HG03460 (cell line): ENCODE data around the gene SPAG9.

Experiments used
- ATAC-seq: cut with Tn5 transposase; IDR thresholded peaks from one replicate; pipeline ENCODE4 v1.9.1; 2021; ENCODE audit not compliant: unreplicated experiment

SPAG9 gene

GRCh38 chr17:50920041-50920410, 200.6 kb downstream of the SPAG9 start:
- no peak for ATAC-seq

GRCh38 chr17:50919321-50920040, 201.2 kb downstream of the SPAG9 start:
- no peak for ATAC-seq

- ATAC-seq: no peak
Observed at GRCh38 chr17:50918933-50919296, 201.8 kb downstream of the SPAG9 start.

DNA sequence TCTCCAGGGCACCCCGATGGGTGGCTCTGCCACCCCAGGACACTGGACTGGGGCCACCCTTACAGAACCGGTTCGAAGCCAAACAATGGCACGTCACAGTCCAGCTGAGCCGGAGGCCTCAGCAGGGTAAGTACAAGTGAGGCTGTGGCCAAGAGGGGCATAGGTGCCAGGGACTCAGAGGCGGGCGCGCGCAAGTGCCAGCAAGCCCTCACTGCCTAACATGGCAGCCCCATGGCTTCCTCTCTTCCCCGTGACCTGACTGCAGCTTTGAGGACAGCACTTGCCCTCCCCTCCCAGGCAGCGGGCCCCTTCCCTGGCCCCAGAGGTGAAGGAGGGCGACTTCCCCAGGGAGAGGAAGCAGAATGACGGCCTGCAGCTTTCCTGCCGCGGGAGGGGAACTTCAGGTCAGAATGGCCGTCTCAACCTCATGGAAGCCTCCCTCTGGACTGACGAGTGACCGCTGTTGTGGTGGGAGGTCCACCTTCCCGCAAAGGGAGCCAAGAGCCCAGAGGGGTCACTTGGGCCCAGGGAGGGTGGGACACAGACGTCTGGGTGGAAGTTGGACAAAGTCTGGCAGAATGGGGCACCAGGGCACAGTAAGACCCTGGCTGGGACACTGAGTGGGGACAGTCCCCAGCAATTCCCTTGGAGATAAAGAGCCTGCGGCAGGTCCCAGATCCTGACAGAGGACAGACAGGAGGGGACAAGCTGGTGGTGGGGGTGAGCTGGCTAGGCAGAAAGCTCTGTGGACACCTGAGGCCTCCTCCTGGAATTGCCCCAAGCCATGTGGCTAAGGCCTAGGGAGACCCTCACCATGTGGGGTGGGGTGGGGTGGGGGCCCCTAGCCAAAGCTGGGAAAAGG, 202.4 kb downstream of the SPAG9 start:
- ATAC-seq: no peak

DNA sequence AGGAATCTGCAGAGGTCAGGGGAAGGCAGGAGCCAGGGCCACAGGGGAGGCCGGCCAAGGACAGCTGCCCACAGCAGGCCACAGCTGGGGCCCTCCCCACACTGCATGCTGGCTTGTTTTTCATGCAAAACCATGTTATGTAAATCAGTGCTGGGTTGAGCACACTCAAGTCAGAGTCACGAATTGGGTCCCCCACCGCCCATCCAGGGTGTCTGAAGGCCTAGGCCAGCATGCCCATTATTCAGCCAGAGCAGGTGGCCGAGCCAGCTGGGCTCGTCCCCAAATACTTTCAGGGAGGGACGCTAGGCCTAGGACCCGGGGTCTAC, 203.3 kb downstream of the SPAG9 start:
- no peak for ATAC-seq

- no peak for ATAC-seq
Observed at GRCh38 chr17:50916708-50917417, 203.8 kb downstream of the SPAG9 start.

DNA sequence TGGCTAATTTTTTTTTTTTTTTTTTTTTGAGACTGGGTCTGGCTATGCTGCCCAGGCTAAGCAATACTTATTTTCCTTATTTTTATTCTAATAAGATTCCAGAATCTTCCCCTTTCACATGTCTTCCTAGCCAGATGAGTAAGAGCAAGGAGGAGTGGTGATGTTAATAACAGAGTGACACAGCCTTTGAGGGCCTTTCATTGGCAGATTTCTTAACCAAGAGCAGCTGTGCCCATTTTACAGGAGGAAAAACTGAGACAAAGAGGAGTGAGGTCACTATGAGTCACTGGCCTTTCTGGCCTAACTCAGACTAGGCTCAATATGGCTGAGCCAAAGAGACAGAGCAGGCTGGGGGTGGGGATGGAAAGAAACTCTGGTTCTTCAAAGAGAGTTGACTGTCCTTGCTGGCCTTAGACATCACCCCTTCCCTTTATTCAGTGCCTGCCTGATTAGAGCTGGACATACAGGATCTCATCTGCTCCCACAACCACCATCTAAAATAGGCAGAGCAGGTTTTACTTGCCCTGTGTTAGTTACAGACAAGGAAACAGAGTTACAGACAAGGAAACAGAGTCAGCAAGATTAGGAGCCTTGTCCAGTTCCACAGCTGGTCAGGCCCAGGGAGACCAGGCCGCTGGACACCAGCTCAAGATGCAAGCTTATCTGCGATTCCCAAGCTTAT, 204.5 kb downstream of the SPAG9 start:
- no peak for ATAC-seq

GRCh38 chr17:50914505-50915063, 206.1 kb downstream of the SPAG9 start:
- ATAC-seq: no peak

DNA sequence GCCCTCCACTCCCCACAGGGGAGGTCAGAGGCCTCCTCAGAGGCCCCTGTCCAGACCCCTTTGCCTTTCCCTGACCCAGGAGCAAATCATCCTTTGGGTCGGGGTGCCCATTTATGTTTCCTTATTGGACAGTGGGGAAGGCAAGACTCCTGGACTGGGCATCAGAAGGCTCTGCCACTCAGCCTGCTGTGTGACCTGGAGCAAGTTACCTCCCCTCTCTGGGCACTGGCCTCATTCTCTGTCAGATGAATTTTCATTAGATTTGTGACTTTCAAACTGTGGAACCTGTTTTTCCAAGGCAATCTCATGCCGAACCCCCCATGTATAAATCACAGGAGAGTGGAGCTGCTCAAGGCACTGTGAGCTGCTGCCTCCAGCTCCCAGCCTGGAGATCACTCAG, 207.5 kb downstream of the SPAG9 start:
- no peak for ATAC-seq
